ENCODE data around the gene JAML. TPM values are rescaled to one million over a fixed set of nuclear protein-coding genes. Genes with fewer than 3 reads are reported as not detected.

JAML gene
- total RNA-seq, 6 donors from 2014 or later = 33.0 to 105 (median 49.5) TPM

DNA sequence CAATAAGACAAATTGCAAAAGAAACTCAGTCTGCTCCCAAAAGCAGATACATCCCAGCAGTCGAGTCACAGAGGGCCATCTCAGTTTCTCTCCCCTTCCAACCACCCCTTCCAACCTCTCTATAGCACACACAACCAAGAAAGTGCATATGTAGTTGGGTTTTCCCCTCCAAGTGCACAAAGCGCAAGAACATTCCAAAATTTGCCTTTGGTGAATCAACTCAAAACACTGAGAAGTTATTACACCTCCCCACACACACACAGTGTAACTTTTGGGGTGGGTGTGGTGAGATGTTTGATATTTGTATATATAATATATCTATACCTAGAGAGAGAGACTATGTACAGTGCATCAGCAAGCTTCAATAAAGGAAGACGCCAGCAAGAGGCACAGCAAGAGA lies 62.0 kb downstream of the JAML start:
- ATAC-seq (ENCODE audit: low FRiP score in 2 of 2) (no peak), DNase-seq (no peak)
- Histone ChIP-seq H3K27ac (no peak overlapping the region), H3K36me3 (no peaks in the 10 kb centered on the region), H3K4me1 (no peaks in the 10 kb centered on the region), H3K4me3 (no peak overlapping the region), H3K27me3 (no peaks in the 10 kb centered on the region), H3K9me3 (no peaks in the 10 kb centered on the region)
- no peak for TF ChIP-seq EP300 (IDR thresholded peaks at IDR 0.05)
- TF ChIP-seq POLR2AphosphoS5 (IDR thresholded peaks at IDR 0.05) = no peak
- no peak for TF ChIP-seq POLR2A (IDR thresholded peaks at IDR 0.05)
- TF ChIP-seq, protein P1, sequence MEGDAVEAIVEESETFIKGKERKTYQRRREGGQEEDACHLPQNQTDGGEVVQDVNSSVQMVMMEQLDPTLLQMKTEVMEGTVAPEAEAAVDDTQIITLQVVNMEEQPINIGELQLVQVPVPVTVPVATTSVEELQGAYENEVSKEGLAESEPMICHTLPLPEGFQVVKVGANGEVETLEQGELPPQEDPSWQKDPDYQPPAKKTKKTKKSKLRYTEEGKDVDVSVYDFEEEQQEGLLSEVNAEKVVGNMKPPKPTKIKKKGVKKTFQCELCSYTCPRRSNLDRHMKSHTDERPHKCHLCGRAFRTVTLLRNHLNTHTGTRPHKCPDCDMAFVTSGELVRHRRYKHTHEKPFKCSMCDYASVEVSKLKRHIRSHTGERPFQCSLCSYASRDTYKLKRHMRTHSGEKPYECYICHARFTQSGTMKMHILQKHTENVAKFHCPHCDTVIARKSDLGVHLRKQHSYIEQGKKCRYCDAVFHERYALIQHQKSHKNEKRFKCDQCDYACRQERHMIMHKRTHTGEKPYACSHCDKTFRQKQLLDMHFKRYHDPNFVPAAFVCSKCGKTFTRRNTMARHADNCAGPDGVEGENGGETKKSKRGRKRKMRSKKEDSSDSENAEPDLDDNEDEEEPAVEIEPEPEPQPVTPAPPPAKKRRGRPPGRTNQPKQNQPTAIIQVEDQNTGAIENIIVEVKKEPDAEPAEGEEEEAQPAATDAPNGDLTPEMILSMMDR (IDR thresholded peaks at IDR 0.05) = no peak
- 73 to 83% methylated on average over 3 of the region's 3 CpGs for WGBS, 2 donors

DNA sequence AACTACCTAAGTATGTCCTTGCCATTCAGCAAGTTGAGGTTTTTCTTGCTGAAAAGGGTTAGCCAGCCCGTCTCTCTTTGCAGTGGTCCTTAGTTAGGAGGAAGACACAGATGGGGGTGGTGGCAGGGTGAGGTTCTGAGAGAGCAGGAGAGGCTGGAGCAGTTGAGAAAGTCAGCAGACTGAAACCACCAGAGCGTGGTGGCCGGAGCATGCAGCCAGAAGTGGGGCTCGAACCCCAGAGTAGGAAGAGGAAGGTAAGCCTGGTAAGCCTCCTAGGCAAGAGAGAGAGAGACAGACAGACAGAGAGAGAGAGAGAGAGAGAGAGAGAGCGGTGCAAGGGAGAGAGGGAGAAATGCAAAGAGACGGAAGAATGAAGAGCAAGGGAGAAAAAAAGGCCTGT lies 63.0 kb downstream of the JAML start:
- H3K4me1 ChIP-seq = peaks cover 0 to 9% (median 1%) of the 10 kb centered on the region in 4 donors
- DNase-seq (no peak), ATAC-seq (ENCODE audit: low FRiP score in 2 of 2) (no peak)
- no peak overlapping the region for H3K27ac ChIP-seq
- no peaks in the 10 kb centered on the region for H3K36me3 ChIP-seq
- peaks cover 0 to 6% (median 2%) of the 10 kb centered on the region in 4 donors for H3K27me3 ChIP-seq
- no peaks in the 10 kb centered on the region for H3K9me3 ChIP-seq
- H3K4me3 ChIP-seq = no peak overlapping the region
- 67 to 74% methylated on average over 6 of the region's 6 CpGs for WGBS, 2 donors
- no peak for TF ChIP-seq POLR2AphosphoS5 (IDR thresholded peaks at IDR 0.05)
- TF ChIP-seq EP300 (IDR thresholded peaks at IDR 0.05) = no peak
- TF ChIP-seq, protein P1 (IDR thresholded peaks at IDR 0.05) = no peak
- no peak for TF ChIP-seq POLR2A (IDR thresholded peaks at IDR 0.05)

DNA sequence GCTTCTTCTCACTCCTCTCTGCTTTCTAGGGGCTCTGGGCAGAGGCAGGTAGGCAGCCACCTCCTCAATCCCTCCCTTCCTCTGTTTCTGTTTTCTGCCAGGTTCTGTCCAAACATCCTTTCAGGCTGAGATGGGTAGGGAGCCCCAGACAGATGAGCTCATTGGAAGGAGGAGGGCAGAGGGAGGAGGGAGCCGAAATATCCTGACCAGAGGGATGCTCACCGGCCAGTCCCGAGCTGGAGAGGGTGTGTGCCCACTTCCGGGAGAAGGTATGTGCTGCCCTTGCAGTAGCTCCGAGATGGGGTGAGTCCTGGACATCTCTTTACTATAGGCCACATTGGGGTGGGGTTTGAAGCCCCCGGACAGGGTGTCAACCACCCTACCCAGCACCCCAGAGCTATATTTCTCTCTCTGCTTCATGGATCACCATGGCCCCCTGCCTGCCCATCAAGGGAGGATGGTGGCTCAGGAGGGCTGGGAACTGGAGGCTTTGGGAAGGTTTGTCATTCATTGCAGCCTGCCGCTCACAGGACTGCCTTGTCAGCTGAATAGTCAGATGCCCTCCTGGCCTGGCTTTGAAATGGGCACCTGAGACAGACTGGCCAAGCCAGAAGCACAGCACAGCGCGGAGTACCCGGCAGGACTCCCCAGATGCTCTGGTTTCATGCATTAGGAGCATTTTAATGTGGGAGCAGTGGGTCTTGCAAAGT lies 67.5 kb downstream of the JAML start:
- Histone ChIP-seq H3K27me3 (peaks cover 0 to 33% (median 15%) of the 10 kb centered on the region in 4 donors), H3K4me1 (peaks cover 10 to 34% (median 22%) of the 10 kb centered on the region in 4 donors), H3K9me3 (no peaks in the 10 kb centered on the region), H3K27ac (no peak overlapping the region), H3K36me3 (no peaks in the 10 kb centered on the region), H3K4me3 (no peak overlapping the region)
- ATAC-seq (ENCODE audit: low FRiP score in 2 of 2) (no peak), DNase-seq (no peak)
- no peak for TF ChIP-seq POLR2A (IDR thresholded peaks at IDR 0.05)
- TF ChIP-seq POLR2AphosphoS5 (IDR thresholded peaks at IDR 0.05) = no peak
- no peak for TF ChIP-seq EP300 (IDR thresholded peaks at IDR 0.05)
- TF ChIP-seq, protein P1 (IDR thresholded peaks at IDR 0.05) = no peak
- WGBS, 2 donors = 45 to 51% methylated on average over 7 to 10 of the region's 10 CpGs

DNA sequence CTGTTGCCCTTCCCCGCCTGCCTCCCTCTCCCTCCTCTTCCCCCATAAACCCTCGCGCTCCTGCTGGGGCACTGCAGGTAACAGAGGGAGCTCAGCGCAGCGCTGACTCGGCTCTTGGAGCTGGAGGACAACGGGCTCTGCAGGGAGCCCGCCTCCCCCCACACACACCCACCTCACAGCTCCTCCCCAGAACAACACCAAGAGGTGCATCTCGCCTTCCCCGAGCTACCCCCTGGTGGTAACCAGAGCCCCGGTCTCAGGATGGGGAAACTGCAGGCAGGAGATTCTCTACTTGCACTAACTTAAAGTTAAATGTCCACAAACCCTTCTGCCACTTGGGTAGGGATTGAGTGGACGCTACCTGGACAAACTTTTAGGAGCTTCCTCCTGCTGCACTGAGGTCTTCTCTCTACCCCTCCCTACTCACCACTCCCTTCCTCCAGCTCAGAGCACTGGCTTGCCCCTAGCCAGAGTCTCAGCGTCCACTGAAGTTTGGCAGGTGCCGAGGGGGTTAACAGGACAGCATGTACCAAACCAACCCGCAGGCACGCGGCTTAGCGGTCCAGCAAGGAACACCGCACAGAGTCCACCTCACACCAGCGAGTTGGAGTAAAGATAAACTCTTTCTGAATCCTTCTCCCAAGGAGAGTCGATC lies 68.2 kb downstream of the JAML start:
- no peak for ATAC-seq (ENCODE audit: low FRiP score in 2 of 2)
- TF ChIP-seq POLR2AphosphoS5 (IDR thresholded peaks at IDR 0.05) (no peak), POLR2A (IDR thresholded peaks at IDR 0.05) (no peak), EP300 (IDR thresholded peaks at IDR 0.05) (no peak)
- TF ChIP-seq, protein P1 (IDR thresholded peaks at IDR 0.05) = no peak
- no peak overlapping the region for H3K4me3 ChIP-seq
- no peak overlapping the region for H3K27ac ChIP-seq
- H3K36me3 ChIP-seq = no peaks in the 10 kb centered on the region
- H3K9me3 ChIP-seq = no peaks in the 10 kb centered on the region
- H3K4me1 ChIP-seq = peaks cover 14 to 41% (median 28%) of the 10 kb centered on the region in 4 donors
- no peak for DNase-seq
- peaks cover 0 to 40% (median 18%) of the 10 kb centered on the region in 4 donors for H3K27me3 ChIP-seq
- WGBS, 2 donors = 11 to 18% methylated on average over 19 to 21 of the region's 21 CpGs
